ENCODE data around the gene TRMT5. TPM values are rescaled to one million over a fixed set of nuclear protein-coding genes. Genes with fewer than 3 reads are reported as not detected.

Gene TRMT5
- total RNA-seq, 1 donor from 2014 or later: 3.5 TPM

- no peak for DNase-seq (ENCODE audit: low spot score in 2 of 2)
- Histone ChIP-seq H3K36me3 (peaks cover 5 to 11% of the 10 kb centered on the region in 2 donors), H3K4me3 (no peak overlapping the region), H3K27me3 (no peaks in the 10 kb centered on the region), H3K4me1 (no peaks in the 10 kb centered on the region), H3K27ac (no peak overlapping the region), H3K9me3 (no peaks in the 10 kb centered on the region)
- intact Hi-C loops (cut with DNase I): no loop called here
- no peak for TF ChIP-seq CTCF (IDR thresholded peaks at IDR 0.05)
Observed at GRCh38 chr14:60972295-60972694, 8.6 kb downstream of the TRMT5 start.

DNA sequence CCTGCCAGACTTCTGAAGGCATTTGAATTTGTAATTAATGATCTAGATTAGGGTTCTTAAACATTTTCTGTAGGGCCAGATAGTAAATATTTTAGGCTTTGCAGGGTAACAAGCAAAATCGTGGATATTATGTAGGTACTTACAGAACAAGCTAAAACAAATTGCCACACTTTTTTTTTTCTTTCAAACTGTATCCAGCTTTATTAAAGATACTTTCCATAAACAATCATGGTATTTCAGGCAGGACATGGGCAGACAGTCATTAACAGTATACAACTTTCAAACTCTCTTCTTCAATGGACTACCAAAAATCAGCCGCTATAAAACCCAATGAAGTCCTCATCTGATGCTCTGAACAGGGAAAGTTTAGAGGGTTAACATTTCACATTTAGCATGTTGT lies 9.6 kb downstream of the TRMT5 start:
- H3K4me3 ChIP-seq: no peak overlapping the region
- no peak for DNase-seq (ENCODE audit: low spot score in 2 of 2)
- intact Hi-C loops (cut with DNase I): no loop called here
- H3K4me1 ChIP-seq: no peaks in the 10 kb centered on the region
- no peak for TF ChIP-seq CTCF (IDR thresholded peaks at IDR 0.05)
- peaks cover 3 to 11% of the 10 kb centered on the region in 2 donors for H3K36me3 ChIP-seq
- no peaks in the 10 kb centered on the region for H3K27me3 ChIP-seq
- no peaks in the 10 kb centered on the region for H3K9me3 ChIP-seq
- no peak overlapping the region for H3K27ac ChIP-seq

DNA sequence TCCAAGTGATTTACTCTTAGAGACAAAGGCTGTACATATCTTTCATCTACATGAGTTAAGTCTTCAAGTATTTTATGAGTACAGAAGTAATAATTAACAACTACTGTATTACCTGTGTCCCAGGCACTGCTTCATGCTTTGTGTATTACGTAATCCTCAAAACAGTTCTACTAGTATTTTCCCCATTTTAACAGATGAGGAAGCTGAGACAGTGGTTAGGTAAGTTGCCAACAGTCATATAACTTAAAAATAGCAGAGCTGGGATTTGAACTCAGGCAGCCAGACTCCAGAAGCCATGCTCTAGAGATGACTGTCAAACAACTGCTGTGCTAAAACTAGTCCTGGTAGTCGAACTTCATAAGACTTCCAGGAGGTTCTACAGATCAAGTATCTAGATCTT lies 10.7 kb downstream of the TRMT5 start:
- intact Hi-C loops (cut with DNase I): no loop called here
- Histone ChIP-seq H3K36me3 (peaks cover 0 to 7% of the 10 kb centered on the region in 2 donors), H3K4me1 (no peaks in the 10 kb centered on the region), H3K27me3 (no peaks in the 10 kb centered on the region), H3K4me3 (no peak overlapping the region), H3K9me3 (no peaks in the 10 kb centered on the region), H3K27ac (no peak overlapping the region)
- no peak for DNase-seq (ENCODE audit: low spot score in 2 of 2)
- no peak for TF ChIP-seq CTCF (IDR thresholded peaks at IDR 0.05)

- Histone ChIP-seq H3K4me1 (no peaks in the 10 kb centered on the region), H3K27ac (no peak overlapping the region), H3K27me3 (no peaks in the 10 kb centered on the region), H3K36me3 (no peaks in the 10 kb centered on the region), H3K9me3 (no peaks in the 10 kb centered on the region), H3K4me3 (no peak overlapping the region)
- no peak for TF ChIP-seq CTCF (IDR thresholded peaks at IDR 0.05)
- intact Hi-C loops (cut with DNase I): no loop called here
- no peak for DNase-seq (ENCODE audit: low spot score in 2 of 2)
Observed at GRCh38 chr14:60968671-60969070, 12.2 kb downstream of the TRMT5 start.

- Histone ChIP-seq H3K4me1 (no peaks in the 10 kb centered on the region), H3K9me3 (no peaks in the 10 kb centered on the region), H3K36me3 (no peaks in the 10 kb centered on the region), H3K27ac (peak overlapping the region in 1 of 2 donors; percentile 33), H3K4me3 (no peak overlapping the region), H3K27me3 (no peaks in the 10 kb centered on the region)
- TF ChIP-seq CTCF (IDR thresholded peaks at IDR 0.05): no peak
- intact Hi-C loops (cut with DNase I): no loop called here
- DNase-seq (ENCODE audit: low spot score in 2 of 2): no peak
Observed at GRCh38 chr14:60968099-60968498, 12.8 kb downstream of the TRMT5 start.

GRCh38 chr14:60965402-60965801 lies 15.5 kb downstream of the TRMT5 start:
- Histone ChIP-seq H3K27ac (peak overlapping the region in 1 of 2 donors; percentile 34), H3K36me3 (no peaks in the 10 kb centered on the region), H3K4me1 (no peaks in the 10 kb centered on the region), H3K27me3 (no peaks in the 10 kb centered on the region), H3K4me3 (no peak overlapping the region), H3K9me3 (no peaks in the 10 kb centered on the region)
- TF ChIP-seq CTCF (IDR thresholded peaks at IDR 0.05): no peak
- intact Hi-C loops (cut with DNase I): no loop called here
- no peak for DNase-seq (ENCODE audit: low spot score in 2 of 2)
